Activated CD4-positive, CD25-positive, alpha-beta regulatory T cell (primary cell): ENCODE measurements around the gene ASTL.

Experiments used
- DNase-seq, 4 experiments: peaks; one replicate each; lab custom pipeline; 2025; lab: John Stamatoyannopoulos, UW

ASTL gene

DNA sequence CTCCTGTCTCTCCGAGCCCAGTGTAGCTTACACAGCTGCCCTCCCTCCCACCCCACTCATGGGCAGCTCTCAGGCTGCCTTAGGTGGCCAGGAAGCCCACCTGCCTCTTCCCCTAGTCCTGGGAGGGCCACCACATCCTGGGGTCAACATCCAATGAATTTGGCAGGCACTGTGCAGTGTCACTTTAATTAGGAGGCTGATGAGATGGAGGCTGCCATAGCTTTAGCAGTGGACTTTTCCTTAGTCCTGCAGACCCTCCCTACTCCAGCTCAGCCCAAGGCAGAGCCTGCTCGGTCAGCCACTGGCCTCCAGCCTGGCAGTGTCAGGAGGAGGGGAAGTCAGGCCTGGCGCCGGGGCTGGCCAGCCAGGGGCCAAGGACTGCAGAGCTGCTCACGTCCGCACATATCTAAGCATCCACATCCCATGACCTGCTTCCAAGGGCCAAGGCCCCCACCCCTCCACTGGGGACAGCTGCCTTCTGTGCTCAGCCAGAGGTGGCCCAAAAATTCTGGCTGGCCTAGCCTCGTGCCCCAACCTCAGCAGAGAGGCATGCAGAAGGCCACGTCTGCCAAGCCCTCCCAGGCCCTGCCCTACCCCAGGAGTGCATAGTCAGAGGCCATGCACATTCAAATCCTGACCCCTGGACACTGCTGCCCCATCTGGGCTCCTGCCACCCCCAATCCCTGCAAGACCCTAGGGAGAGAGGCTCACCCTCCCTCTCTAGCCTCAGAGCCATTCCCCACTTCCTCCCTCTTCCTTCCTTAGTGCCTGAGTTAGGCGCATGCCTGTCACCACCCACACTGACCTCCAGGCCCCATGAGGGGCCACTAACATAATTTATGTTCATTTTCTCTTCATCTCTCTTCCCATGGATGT, 55.0 kb downstream of the ASTL start:
- DNase-seq, result no peak

DNA sequence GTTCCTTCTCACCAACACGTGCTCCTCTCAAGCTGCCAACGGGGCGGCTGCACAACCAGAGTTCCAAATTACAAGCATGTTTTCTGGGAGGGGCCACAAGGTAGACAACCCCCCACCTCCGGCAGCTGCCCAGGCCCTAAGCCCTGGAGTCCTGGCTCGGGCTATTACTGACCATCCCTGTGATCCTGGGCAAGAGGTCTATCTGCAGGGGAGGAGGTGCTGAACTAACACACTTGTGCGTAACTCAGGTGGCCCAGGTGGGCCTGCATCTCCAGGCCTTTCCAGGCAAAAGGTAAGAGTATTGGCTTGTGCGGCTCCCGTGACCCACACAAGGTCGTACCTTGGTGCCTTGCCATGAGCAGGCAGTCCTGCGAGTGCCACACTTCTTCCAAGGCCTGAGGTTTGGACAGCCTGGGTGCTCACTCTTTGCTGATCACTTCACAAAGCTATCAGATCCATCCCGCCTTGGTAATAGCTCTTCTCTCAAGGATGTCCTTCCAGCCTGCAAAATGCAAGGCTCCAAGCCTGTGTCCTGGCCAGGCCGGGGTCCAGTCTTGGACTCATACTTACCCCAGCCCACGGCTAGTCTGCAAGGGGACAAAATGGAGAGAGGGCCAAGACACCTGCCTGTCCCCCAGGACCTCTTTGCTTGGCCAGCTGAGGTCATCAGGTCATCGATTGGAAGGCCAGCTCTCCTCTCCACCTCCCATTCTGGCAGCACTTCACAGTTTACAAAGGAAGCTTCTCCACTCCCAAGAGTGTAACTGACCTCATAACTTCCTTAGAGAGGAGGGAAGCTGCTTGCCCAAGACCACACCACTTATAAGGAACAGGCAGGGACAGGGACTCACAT, 55.9 kb downstream of the ASTL start:
- no peak for DNase-seq

GRCh38 chr2:96081042-96081441, 57.3 kb downstream of the ASTL start:
- no peak for DNase-seq

- no peak for DNase-seq
These were observed 63.0 kb downstream of the ASTL start for GRCh38 chr2:96075199-96075771.

- DNase-seq, result no peak
These were observed 64.1 kb downstream of the ASTL start for GRCh38 chr2:96074156-96074555.

DNA sequence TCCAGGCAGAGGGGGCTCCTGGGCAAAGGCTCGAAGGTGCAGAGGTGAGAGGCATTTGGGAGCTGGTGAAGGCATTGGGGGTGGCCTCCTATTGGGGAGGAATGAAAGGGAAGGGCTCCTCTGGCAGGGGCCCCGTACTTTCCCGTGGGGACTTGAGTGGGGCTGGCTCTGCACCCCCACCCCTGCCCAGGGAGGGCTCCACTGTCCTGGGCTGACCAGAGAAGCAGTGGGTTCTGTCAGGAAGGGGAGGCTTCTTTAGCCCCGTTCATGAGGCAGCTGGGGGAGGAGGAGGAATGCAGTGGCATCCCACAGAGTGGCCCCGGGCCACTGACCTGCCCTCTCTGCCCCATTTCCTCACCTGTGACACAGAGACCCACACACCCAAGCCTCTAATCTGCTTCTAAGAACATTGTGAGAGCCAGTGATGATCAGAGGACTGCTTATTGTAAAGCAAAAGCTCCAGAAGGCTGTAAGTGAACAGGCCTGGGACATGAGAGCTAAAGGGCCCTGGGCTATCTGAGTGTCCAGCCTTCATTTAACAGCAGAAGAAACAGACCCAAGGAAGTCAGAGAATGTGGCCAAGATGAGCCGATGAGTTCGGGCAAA, 65.0 kb downstream of the ASTL start:
- no peak for DNase-seq
